ENCODE measurements around the gene DRGX. TPM values are rescaled to one million over a fixed set of nuclear protein-coding genes. Genes with fewer than 3 reads are reported as not detected.

The DRGX gene
- total RNA-seq, 4 donors from 2014 or later: 1.2 TPM; not detected in 3

DNA sequence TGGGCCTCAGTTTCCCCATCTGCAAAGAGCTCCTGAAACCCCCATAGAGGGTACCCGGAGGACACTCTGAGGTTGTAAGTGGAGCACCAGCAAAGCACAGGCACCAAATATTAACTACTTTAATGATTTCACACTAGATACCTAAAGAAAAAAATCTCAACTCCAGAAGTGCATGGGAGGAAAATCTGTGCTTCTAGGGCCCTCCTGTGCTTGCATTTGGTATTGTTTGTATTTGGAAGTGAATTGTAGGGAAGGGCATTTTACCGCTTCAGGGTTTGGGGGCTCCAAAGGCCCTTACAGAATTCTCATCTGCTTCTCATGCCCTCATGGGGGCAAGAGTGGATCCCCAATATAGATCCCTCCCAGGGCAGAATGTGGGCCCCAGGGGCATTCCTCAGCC, 22.4 kb upstream of the DRGX start:
- H3K27ac ChIP-seq: peak overlapping the region; percentile 51
- no peaks in the 10 kb centered on the region for H3K27me3 ChIP-seq
- H3K4me3 ChIP-seq: no peak overlapping the region
- TF ChIP-seq, protein P1, sequence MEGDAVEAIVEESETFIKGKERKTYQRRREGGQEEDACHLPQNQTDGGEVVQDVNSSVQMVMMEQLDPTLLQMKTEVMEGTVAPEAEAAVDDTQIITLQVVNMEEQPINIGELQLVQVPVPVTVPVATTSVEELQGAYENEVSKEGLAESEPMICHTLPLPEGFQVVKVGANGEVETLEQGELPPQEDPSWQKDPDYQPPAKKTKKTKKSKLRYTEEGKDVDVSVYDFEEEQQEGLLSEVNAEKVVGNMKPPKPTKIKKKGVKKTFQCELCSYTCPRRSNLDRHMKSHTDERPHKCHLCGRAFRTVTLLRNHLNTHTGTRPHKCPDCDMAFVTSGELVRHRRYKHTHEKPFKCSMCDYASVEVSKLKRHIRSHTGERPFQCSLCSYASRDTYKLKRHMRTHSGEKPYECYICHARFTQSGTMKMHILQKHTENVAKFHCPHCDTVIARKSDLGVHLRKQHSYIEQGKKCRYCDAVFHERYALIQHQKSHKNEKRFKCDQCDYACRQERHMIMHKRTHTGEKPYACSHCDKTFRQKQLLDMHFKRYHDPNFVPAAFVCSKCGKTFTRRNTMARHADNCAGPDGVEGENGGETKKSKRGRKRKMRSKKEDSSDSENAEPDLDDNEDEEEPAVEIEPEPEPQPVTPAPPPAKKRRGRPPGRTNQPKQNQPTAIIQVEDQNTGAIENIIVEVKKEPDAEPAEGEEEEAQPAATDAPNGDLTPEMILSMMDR (IDR thresholded peaks at IDR 0.05): no peak
- TF ChIP-seq POLR2AphosphoS5 (IDR thresholded peaks at IDR 0.05) (no peak), EP300 (IDR thresholded peaks at IDR 0.05) (no peak), POLR2A (IDR thresholded peaks at IDR 0.05) (no peak)
- DNase-seq (ENCODE audit: low spot score in 2 of 2): no peak
- no peaks in the 10 kb centered on the region for H3K36me3 ChIP-seq
- H3K4me1 ChIP-seq: peaks cover 13% of the 10 kb centered on the region
- H3K9me3 ChIP-seq: no peaks in the 10 kb centered on the region
- 77% methylated on average over 2 of the region's 2 CpGs for WGBS

DNA sequence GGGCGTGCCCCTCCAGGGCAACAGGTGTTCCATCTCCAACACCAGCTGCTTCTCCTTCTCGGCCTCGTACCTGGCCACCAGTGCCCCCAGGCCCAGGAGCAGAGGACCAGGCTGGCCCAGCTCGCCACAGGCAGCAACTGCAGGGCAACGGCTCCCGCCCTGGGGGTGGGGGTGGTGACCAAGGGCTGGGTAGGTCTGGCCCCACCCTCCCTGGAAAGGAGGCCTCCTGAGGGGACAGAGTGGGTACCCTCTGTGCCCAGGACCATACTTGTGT, 22.1 kb upstream of the DRGX start:
- H3K27me3 ChIP-seq: no peaks in the 10 kb centered on the region
- no peaks in the 10 kb centered on the region for H3K9me3 ChIP-seq
- H3K4me3 ChIP-seq: no peak overlapping the region
- no peak overlapping the region for H3K27ac ChIP-seq
- 50% methylated on average over 4 of the region's 6 CpGs for WGBS
- no peak for TF ChIP-seq EP300 (IDR thresholded peaks at IDR 0.05)
- TF ChIP-seq, protein P1 (IDR thresholded peaks at IDR 0.05): no peak
- no peak for TF ChIP-seq POLR2A (IDR thresholded peaks at IDR 0.05)
- no peak for TF ChIP-seq POLR2AphosphoS5 (IDR thresholded peaks at IDR 0.05)
- H3K36me3 ChIP-seq: no peaks in the 10 kb centered on the region
- peaks cover 13% of the 10 kb centered on the region for H3K4me1 ChIP-seq
- DNase-seq (ENCODE audit: low spot score in 2 of 2): no peak

DNA sequence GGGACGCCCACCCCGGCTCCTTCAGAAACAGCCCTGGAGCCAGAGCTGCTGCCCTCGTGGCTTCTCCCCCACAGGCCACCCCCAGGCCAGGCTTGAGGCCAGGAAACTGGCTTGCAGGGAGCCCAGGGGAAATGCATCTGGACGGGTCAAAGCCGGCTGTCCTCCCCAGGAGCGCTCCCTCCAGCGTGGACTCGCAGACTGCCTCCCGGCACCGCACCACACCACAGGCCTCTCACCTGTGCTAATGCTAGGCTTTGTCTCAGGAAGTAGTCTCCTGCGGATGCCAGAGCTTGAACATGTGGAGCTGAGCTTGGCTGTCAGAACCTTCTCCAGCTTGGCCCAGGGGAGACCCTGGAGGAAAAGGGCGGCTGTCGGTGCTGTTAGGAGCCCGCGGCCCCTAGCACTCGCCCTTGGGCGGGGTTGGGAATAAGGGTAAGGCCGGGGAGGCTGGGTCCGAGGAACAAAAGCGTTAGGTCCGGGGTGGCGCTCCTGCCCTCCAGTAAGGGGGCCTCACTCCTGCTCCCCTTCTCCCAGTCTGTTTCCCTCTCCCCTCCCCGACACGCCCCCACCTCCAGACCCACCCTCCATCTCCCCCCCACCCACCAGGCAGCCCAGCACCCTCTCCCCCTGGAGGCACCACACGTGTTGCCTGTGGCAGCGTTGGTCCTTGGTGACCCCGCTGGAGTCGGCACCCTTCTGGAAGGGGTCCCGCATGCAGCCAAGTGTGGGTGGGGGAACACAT, 21.6 kb upstream of the DRGX start:
- Histone ChIP-seq H3K4me3 (no peak overlapping the region), H3K4me1 (peaks cover 13% of the 10 kb centered on the region), H3K9me3 (no peaks in the 10 kb centered on the region), H3K36me3 (no peaks in the 10 kb centered on the region), H3K27me3 (no peaks in the 10 kb centered on the region), H3K27ac (no peak overlapping the region)
- 73% methylated on average over 8 of the region's 29 CpGs for WGBS
- DNase-seq (ENCODE audit: low spot score in 2 of 2): no peak
- TF ChIP-seq POLR2A (IDR thresholded peaks at IDR 0.05) (no peak), POLR2AphosphoS5 (IDR thresholded peaks at IDR 0.05) (no peak), EP300 (IDR thresholded peaks at IDR 0.05) (no peak)
- TF ChIP-seq, protein P1 (IDR thresholded peaks at IDR 0.05): no peak

DNA sequence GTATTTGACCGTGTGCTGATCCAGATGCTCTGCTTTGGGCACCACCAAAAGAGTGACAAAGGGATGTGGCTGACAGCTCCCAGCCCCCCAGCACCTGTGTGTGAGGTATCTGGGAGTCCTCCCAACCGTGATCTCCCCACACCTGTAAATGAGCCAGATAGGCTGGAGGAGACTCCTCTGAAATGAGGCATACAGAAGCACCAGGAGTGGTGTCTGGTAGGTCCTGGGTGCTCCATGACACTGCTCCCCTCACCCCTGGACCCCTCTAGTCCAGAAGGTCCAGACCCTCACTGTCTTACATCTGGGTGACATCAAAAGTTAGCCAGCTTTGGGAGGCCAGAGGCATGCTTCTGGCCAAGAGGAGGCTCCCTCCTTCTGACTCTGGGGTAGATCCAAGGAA, 20.0 kb upstream of the DRGX start:
- TF ChIP-seq EP300 (IDR thresholded peaks at IDR 0.05) (no peak), POLR2A (IDR thresholded peaks at IDR 0.05) (no peak), POLR2AphosphoS5 (IDR thresholded peaks at IDR 0.05) (no peak)
- TF ChIP-seq, protein P1 (IDR thresholded peaks at IDR 0.05): no peak
- Histone ChIP-seq H3K27me3 (no peaks in the 10 kb centered on the region), H3K4me3 (no peak overlapping the region), H3K4me1 (peaks cover 13% of the 10 kb centered on the region), H3K9me3 (no peaks in the 10 kb centered on the region), H3K36me3 (no peaks in the 10 kb centered on the region), H3K27ac (no peak overlapping the region)
- WGBS: 57% methylated on average over 2 of the region's 2 CpGs
- DNase-seq (ENCODE audit: low spot score in 2 of 2): no peak

DNA sequence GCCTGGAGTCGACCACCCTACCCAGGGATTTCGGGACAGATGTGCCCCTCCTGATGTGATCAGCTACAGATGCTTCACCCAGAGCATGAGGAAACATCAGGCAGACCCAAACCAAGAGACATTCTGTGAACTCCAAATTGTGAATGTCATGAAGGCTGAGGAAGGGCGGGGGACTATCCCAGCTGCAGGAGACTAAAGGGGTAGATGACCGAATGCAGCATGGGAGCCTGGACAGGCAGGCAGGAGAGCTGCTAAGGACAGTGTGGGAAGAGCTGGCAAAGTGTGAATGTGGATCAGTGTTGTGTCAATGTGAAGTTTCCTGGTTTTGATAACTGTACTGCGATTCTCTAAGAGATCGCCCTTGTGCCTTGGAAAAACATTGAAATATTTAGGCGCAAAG, 19.2 kb upstream of the DRGX start:
- H3K27me3 ChIP-seq: peaks cover 2% of the 10 kb centered on the region
- H3K9me3 ChIP-seq: no peaks in the 10 kb centered on the region
- DNase-seq (ENCODE audit: low spot score in 2 of 2): no peak
- no peak overlapping the region for H3K4me3 ChIP-seq
- WGBS: 81% methylated on average over 7 of the region's 7 CpGs
- H3K27ac ChIP-seq: no peak overlapping the region
- peaks cover 16% of the 10 kb centered on the region for H3K4me1 ChIP-seq
- no peaks in the 10 kb centered on the region for H3K36me3 ChIP-seq
- no peak for TF ChIP-seq EP300 (IDR thresholded peaks at IDR 0.05)
- no peak for TF ChIP-seq POLR2A (IDR thresholded peaks at IDR 0.05)
- TF ChIP-seq, protein P1 (IDR thresholded peaks at IDR 0.05): no peak
- no peak for TF ChIP-seq POLR2AphosphoS5 (IDR thresholded peaks at IDR 0.05)
